SK-N-SH (cell line): Measurements from ENCODE around the gene PKNOX1. TPM values are rescaled to one million over a fixed set of nuclear protein-coding genes. Genes with fewer than 3 reads are reported as not detected.
"Not testable (repeated sequence)": the region's sequence is repeated elsewhere in the genome, so short reads cannot be mapped to it uniquely, and the experiment has no call there.

Source experiments
- CTCF ChIA-PET: fragments of 300-600, 350-600 bp; formaldehyde crosslinking; extraction: SDS; loops from one replicate; lab custom pipeline; 2021; lab: Yijun Ruan, JAX
- POLR2A ChIA-PET: fragments of 350-600 bp; sonication (Branson Sonifier 250); formaldehyde crosslinking; extraction: SDS; loops from one replicate; lab custom pipeline; 2020; ENCODE audit warnings: antibody characterized with exemption, inconsistent platforms; lab: Yijun Ruan, JAX
- DNase-seq: peaks from one replicate; pipeline ENCODE4 v3.0.0; 2012
- H2AFZ ChIP-seq: fragments of 200-600 bp; sonication (generic); 2 replicates; pipeline ENCODE4 v1.8.1; 2016; ENCODE audit warnings: antibody characterized with exemption, mild to moderate bottlenecking, low read depth
- H3F3A ChIP-seq: fragments of 200-600 bp; sonication (generic); replicated peaks from 2 replicates; pipeline ENCODE3; 2016; ENCODE audit warnings: antibody characterized with exemption, mild to moderate bottlenecking; ENCODE audit not compliant: insufficient read depth
- H3K27ac ChIP-seq, 2 experiments: fragments of 200-500 bp in 1 of 2; fragments of 200-600 bp in 1 of 2; sonication (Bioruptor generic) in 1 of 2; sonication (generic), shearing (Covaris generic) in 1 of 2; 2 replicates each; pipeline versions ENCODE4 v1.5.1 to v1.6.1; 2014 to 2016; ENCODE audit warnings: low read depth in 2 of 2, inconsistent platforms in 1 of 2, low read length in 1 of 2, mild to moderate bottlenecking in 1 of 2, mixed read lengths in 1 of 2
- H3K27me3 ChIP-seq: fragments of 200-600 bp; sonication (generic), shearing (Covaris generic); 2 replicates; pipeline ENCODE4 v1.6.1; 2016; ENCODE audit warnings: mixed run types; ENCODE audit not compliant: insufficient read depth
- H3K36me3 ChIP-seq, 2 experiments: fragments of 200-500 bp in 1 of 2; fragments of 200-600 bp in 1 of 2; sonication (Bioruptor generic) in 1 of 2; sonication (generic) in 1 of 2; replicated peaks in 1 of 2; 2 replicates each; pipeline versions ENCODE3 to v1.5.1; 2014 to 2016; ENCODE audit warnings: low read length in 1 of 2, mild to moderate bottlenecking in 1 of 2; ENCODE audit not compliant: insufficient read depth in 2 of 2, control insufficient read depth in 1 of 2
- H3K4me1 ChIP-seq, 2 experiments: fragments of 200-500 bp in 1 of 2; fragments of 200-600 bp in 1 of 2; sonication (Bioruptor generic) in 1 of 2; sonication (generic), shearing (Covaris generic) in 1 of 2; 2 replicates each; pipeline versions ENCODE4 v1.5.1 to v1.6.1; 2014 to 2016; ENCODE audit warnings: low read depth in 1 of 2, low read length in 1 of 2, mixed run types in 1 of 2; ENCODE audit not compliant: insufficient read depth in 2 of 2, control insufficient read depth in 1 of 2
- H3K4me2 ChIP-seq: fragments of 200-600 bp; sonication (generic), shearing (Covaris generic); 2 replicates; pipeline ENCODE4 v1.6.1; 2017; ENCODE audit warnings: mixed run types
- H3K4me3 ChIP-seq, 2 experiments: fragments of 200-500 bp in 1 of 2; fragments of 200-600 bp in 1 of 2; sonication (Bioruptor generic) in 1 of 2; sonication (generic), shearing (Covaris generic) in 1 of 2; 2 replicates each; pipeline versions ENCODE4 v1.5.1 to v1.8.1; 2014 to 2016; ENCODE audit warnings: low read depth in 2 of 2, inconsistent platforms in 1 of 2, low read length in 1 of 2, mild to moderate bottlenecking in 1 of 2, mixed read lengths in 1 of 2, moderate library complexity in 1 of 2
- H3K79me2 ChIP-seq: fragments of 200-600 bp; sonication (generic); 2 replicates; pipeline ENCODE4 v1.8.1; 2017; ENCODE audit warnings: mild to moderate bottlenecking; ENCODE audit not compliant: insufficient read depth
- H3K9ac ChIP-seq: fragments of 200-600 bp; sonication (generic); 2 replicates; pipeline ENCODE4 v1.6.1; 2017; ENCODE audit warnings: mixed run types
- H3K9me2 ChIP-seq: fragments of 200-600 bp; sonication (generic); 2 replicates; pipeline ENCODE4 v1.6.1; 2017; ENCODE audit warnings: mixed run types
- H3K9me3 ChIP-seq: fragments of 200-600 bp; sonication (generic); 2 replicates; pipeline ENCODE4 v1.6.1; 2017; ENCODE audit warnings: mixed run types, mild to moderate bottlenecking, moderate library complexity
- H4K20me1 ChIP-seq: fragments of 200-600 bp; sonication (generic); 2 replicates; pipeline ENCODE4 v1.6.1; 2017; ENCODE audit warnings: mild to moderate bottlenecking, mixed run types; ENCODE audit not compliant: insufficient read depth
- WGBS: methylation state at CpG from one replicate; pipeline ENCODE4 v1.1.6; 2017; ENCODE audit warnings: low lambda C conversion rate; 5-methylcytosine and 5-hydroxymethylcytosine counted together
- polyA plus RNA-seq, 3 experiments: library from polyadenylated mRNA; depleted of rRNA; stranded (reverse); fragments of >200 nt; gene quantifications; 2 replicates each; pipeline ENCODE4 v1.2.3, GENCODE V29; 2012

Gene PKNOX1
- polyA plus RNA-seq, 1 of the 3 experiments (the other 2 are of a cell fraction), result 21.7 TPM

DNA sequence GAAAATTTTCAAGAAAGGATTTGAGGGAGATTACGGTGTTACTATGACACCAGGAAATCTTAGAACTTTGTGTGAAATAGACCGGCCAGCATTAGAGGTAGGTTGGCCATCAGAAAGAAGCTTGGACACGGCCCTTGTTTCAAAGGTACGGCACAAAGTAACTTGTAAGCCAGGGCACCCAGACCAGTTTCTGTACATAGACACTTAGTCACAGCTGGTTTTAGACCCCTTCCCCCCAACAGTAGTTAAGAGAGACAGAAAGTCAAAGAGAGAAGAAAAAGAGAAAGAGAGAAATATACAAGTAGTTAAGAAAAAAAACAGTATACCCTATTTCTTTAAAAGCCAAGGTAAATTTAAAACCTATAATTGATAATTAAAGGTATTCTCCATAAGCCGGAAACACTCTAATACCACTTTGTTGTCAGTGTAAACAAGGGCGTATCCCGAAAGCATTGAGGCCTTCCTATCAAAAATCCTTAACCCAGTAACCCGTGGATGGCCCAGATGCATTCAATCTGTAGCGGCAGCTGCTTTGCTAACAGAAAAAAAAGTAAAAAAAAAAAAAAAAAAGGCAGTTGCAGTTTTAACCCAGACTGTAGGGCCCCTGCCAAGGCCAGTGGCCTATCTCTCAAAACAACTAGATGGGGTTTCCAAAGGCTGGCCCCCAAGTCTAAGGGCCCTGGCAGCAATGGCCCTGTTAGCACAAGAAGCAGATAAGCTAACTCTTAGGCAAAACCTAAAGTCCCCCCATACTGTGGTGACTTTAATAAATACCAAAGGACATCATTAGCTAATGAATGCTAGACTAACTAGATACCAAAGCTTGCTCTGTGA is 41.0 kb upstream of the PKNOX1 start:
- CTCF ChIA-PET, result interaction anchor here (1.1 kb wide), 1 partner anchor 33 kb away, joined by 3 read pairs; no protein-coding TSS in a partner anchor
- H3K27ac ChIP-seq, H4K20me1 ChIP-seq, H3K27me3 ChIP-seq, DNase-seq, H3K79me2 ChIP-seq, H3K36me3 ChIP-seq, H3K9me3 ChIP-seq, H3K4me3 ChIP-seq, H3K9me2 ChIP-seq, H2AFZ ChIP-seq, POLR2A ChIA-PET, H3K4me1 ChIP-seq, H3K4me2 ChIP-seq, H3K9ac ChIP-seq, H3F3A ChIP-seq: not testable (repeated sequence)
- 93% methylated on average over 9 of the region's 9 CpGs for WGBS

DNA sequence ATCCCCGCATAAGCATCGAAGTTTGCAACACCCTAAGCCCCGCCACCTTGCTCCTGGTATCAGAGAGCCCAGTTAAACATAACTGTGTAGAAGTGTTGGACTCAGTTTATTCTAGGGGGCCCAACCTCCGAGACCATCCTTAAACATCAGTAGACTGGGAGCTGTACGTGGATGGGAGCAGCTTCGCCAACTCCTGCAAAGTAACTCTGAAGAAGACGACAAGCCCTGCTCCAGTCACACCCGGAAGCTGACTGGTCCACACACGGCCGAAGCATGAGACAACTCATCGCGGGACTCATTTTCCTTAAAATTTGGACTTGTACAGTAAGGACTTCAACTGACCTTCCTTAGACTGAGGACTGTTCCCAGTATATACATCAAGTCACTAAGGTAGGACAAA is 40.4 kb upstream of the PKNOX1 start:
- H3K79me2 ChIP-seq, H3K9me3 ChIP-seq, H3K4me1 ChIP-seq, H3K9ac ChIP-seq, H3K27ac ChIP-seq, H2AFZ ChIP-seq, H3K9me2 ChIP-seq, H3K36me3 ChIP-seq, H4K20me1 ChIP-seq, POLR2A ChIA-PET, H3K4me2 ChIP-seq, H3K4me3 ChIP-seq, H3F3A ChIP-seq, H3K27me3 ChIP-seq, DNase-seq: not testable (repeated sequence)
- CTCF ChIA-PET, result interaction anchor here (1.1 kb wide), 1 partner anchor 32 kb away, joined by 3 read pairs; no protein-coding TSS in a partner anchor
- WGBS, result 89% methylated on average over 11 of the region's 12 CpGs

- H3K4me1 ChIP-seq, H3K9me2 ChIP-seq, H3K36me3 ChIP-seq, H3K9me3 ChIP-seq, H3K9ac ChIP-seq, DNase-seq, POLR2A ChIA-PET, H3K27me3 ChIP-seq, H3K4me2 ChIP-seq, CTCF ChIA-PET, H2AFZ ChIP-seq, H3K79me2 ChIP-seq, H4K20me1 ChIP-seq, H3K4me3 ChIP-seq, H3K27ac ChIP-seq: not testable (repeated sequence)
- WGBS, result 99% methylated on average over 5 of the region's 5 CpGs
- H3F3A ChIP-seq, result peaks cover 10% of the 10 kb centered on the region
Observed at GRCh38 chr21:42936360-42936759, 38.0 kb upstream of the PKNOX1 start.

- H3K79me2 ChIP-seq, H3K27me3 ChIP-seq, H3K4me3 ChIP-seq, H2AFZ ChIP-seq, H3K27ac ChIP-seq, H3K36me3 ChIP-seq, H3K9ac ChIP-seq, DNase-seq, H4K20me1 ChIP-seq, POLR2A ChIA-PET, H3K9me3 ChIP-seq, H3K4me2 ChIP-seq, CTCF ChIA-PET, H3K4me1 ChIP-seq, H3K9me2 ChIP-seq: not testable (repeated sequence)
- H3F3A ChIP-seq, result peaks cover 10% of the 10 kb centered on the region
- 80% methylated on average over 16 of the region's 16 CpGs for WGBS
Observed at GRCh38 chr21:42937034-42937940, 37.1 kb upstream of the PKNOX1 start.
